OCI-LY3 (cell line): ENCODE data around the gene CA11.

Experiments used
- CTCF ChIP-seq: fragments of 200-600, 300-600 bp; sonication (generic); IDR thresholded peaks from 2 replicates; pipeline ENCODE4 v1.5.1; 2014; ENCODE audit warnings: antibody characterized with exemption, low read length, low read depth
- EZH2phosphoT487 ChIP-seq: fragments of 200-600 bp; shearing (Covaris generic); IDR thresholded peaks from 2 replicates; pipeline ENCODE4 v1.6.1; 2018; ENCODE audit warnings: antibody characterized with exemption, mixed run types, low read depth

- no peak for TF ChIP-seq CTCF
- no peak for TF ChIP-seq EZH2phosphoT487
Measured at GRCh38 chr19:48624791-48625723, 20.9 kb downstream of the CA11 start.
